ENCODE data around the gene UBALD2.

DNA sequence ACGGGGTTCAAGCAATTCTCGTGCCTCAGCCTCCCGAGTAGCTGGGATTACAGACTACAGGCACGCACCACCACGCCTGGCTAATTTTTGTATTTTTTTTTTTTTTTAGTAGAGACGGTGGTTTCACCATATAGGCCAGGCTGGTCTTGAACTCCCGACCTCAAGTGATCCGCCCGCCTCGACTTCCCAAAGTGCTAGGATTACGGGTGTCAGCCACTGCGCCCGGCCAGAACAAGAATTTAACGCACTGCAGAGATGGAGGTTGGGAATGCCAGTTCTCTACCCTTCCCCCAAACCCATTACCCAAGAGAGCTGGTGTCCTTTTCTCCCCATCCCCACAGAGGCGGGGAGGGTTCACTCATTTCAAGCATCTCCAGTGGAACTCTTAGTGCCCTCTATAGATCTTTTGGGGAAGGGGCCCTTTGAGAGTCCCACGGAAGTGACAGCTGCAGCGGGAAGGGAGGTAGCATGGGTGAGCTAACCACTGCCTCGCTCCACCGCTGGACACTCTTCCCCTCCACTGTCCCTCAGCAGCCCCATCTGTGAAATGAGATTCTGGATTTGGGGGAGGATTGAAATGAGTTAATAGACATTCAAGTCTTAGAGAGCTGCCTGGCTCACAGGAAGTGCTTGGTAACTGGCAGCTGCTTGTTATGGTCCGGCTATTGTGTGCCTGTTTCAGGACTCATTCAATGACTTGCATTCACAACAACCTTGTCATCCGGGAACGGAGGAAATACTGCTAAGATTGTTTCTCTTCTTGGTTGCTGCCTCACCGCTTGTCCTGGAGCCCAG lies 3.5 kb upstream of the UBALD2 start:
- TF ChIP-seq POLR2A (IDR thresholded peaks at IDR 0.05; ENCODE audit: low read length) (no peak), GATA1 (IDR thresholded peaks at IDR 0.05; ENCODE audit: low read depth, low read length) (no peak)
